ENCODE data around the gene ZBTB20.

- TF ChIP-seq CTCF (IDR thresholded peaks at IDR 0.05) (no peak), EP300 (IDR thresholded peaks at IDR 0.05) (peak in 3 of 4 donors; percentile 48 to 92 (median 87))
Observed at GRCh38 chr3:115018694-115019093, 128.4 kb downstream of the ZBTB20 start.
